Measurements from ENCODE around the gene SLC5A2. TPM values are rescaled to one million over a fixed set of nuclear protein-coding genes. Genes with fewer than 3 reads are reported as not detected.
"Not testable (repeated sequence)": the region's sequence is repeated elsewhere in the genome, so short reads cannot be mapped to it uniquely, and the experiment has no call there.

The SLC5A2 gene
- polyA plus RNA-seq, 1 donor = 62.1 TPM

DNA sequence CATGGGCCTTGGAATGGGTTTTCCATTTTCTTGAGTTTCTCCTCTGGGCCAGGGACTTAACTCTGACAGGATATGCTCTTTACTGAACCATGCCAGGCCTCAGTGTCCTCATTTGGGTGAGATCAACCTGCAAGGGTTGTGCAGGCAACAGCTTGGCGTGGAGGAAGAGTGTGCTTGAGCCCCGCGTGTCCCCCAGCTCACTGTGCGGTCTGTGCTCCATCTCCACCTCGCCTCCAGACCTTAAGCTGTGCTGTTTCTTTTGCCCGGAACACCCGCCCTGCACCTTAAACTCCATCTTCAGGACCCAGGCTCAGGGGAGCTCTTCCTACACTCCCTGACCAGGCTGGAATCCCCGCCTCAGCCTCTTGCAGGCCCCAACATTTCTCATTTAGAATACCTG lies 15.6 kb downstream of the SLC5A2 start:
- DNase-seq = no peak

DNA sequence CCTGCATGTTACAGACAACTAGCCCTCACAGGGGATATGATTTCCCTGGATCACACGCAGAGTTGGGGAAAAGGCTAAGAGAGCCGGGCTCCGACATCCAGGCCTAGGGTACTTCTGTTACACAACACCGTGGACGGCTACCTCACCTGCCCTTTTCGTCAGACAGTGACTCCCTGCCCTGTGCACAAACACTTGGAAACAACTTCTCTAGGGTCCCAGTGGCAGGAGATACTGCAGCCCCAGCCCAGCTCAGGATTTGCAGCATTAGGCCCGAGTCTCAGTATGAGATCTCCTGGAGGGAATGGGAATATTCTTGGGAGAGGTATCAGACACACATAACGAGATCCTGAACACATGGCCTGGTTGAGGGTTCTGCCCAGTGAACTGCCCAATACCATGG lies 17.0 kb downstream of the SLC5A2 start:
- no peak for DNase-seq

DNA sequence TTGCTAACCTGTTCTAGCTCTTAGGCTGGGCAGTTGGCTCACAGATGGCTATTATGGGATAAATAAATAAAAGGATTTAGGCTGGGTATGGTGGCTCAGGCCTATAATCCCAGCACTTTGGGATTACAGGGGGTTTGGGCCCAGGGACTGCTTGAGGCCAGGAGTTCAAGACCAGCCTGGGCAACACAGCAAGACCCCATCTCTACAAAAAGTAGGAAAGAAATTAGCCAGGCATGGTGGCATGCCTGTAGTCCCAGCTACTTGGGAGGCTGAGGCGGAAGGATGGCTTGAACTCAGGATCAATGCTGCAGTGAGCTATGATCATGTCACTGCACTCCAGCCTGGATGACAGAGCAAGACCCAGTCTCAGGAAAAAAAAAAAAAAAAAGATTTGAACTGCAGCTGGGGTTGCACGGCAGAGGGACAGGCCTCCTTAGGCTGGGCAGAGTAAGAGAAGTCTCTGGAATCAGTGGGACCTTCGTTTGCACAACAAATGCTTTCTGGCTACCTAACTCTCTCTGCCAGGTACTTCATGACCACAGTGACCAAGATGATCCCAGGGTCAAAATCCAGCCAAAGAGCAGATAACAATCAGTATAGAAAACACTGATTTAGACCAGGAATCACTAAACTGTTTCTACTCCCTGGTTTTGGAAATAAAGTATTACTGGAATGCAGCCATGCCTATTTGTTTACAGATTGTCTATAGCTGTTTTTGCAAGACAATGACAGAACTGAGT lies 18.5 kb downstream of the SLC5A2 start:
- DNase-seq = no peak

DNA sequence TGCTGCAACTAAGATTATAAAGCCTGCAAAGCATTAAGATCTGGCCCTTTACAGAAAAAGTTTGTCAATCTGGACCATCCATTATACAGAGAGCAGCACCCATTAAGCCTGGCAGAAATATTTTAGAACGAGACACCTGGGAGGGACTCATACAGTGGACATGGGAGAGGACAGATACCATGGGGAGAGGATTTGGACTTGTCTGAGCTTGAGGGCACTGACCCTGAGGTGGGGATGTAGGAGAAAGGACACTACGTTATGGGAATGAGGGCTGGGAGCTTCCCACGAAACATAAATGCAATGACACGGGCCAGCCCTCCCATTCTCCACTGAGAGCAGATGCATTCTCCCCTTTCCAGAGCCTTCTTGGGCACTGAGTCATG lies 19.0 kb downstream of the SLC5A2 start:
- no peak for DNase-seq

DNA sequence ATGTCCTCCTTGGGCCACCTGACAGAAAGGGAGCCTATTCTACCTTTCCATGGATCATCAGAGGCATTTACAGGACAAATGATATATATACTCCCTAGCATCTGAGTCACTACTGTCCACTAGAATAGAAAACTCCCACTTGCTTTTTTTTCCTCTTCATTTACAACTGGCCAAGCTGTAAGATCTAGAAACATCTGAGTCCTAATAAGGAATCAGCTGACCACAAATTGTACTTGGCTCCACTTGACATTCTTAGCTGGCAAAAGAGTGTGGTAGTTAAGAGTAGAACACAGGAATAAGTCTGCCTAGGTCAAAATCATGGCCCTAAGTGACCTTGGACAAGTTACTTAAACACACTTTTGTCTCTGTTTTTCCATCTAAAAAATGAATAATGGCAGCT lies 20.1 kb downstream of the SLC5A2 start:
- no peak for DNase-seq

DNA sequence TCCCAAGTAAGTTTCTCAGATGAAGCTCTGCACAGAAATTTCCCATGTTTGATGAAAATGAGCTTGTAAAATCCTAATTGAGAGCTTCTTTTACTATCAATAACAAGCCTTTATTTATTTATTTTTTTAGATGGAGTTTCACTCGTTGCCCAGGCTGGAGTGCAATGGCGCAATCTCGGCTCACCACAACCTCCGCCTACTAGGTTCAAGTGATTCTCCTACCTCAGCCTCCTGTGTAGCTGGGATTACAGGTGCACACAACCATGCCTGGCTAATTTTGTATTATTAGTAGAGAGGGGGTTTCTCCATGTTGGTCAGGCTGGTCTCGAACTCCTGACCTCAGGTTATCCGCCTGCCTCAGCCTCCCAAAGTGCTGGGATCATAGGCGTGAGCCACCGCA lies 20.6 kb downstream of the SLC5A2 start:
- DNase-seq = not testable (repeated sequence)

DNA sequence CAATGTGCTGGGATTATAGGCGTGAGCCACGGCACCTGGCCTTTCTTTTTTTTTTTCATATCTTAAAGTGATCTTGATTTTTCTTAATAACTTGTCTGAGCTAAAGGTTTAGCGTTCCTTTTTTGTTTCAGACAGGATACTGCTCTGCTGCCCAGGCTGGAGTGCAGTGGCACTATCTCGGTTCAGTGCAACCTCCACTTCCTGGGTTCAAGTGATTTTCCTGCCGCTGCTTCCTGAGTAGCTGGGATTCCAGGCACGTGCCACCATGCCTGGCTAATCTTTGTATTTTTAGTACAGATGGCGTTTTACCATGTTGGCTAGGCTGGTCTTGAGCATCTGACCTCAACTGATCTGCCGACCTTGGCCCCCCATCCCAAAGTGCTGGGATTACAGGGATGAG lies 21.2 kb downstream of the SLC5A2 start:
- DNase-seq = no peak

DNA sequence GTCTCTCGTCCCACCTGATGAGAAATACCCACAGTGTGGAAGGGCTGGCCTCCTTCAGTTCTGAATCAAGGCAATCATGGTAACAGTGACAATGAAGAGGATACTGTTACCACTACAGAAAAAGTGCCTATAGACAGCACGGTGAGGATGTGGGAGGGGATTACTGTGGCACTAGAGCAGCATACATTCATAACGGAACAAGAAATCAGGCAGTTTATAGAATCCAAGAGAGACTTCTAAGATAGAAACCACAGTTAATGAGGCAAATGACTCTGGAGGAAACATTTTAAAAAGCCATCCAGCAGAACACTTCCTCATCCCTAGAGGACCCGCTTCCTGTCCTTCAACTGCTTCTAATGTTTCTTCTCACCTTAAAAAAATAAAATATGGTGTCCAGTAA lies 22.6 kb downstream of the SLC5A2 start:
- no peak for DNase-seq

DNA sequence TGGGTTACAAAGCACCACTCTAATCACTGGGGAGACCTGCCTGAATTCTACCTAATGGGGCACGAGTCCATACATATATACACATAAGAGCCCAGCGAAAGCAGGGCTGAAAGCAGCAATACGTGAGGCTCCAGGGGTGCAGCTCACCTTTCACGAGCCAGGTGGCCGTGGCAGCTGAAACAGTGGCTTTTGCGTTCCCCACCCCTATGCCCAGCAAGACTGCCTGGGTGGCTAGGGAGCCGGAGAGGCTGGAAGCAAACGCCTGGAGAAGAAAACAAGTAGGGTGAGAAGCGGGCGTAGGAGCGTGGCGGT lies 24.6 kb downstream of the SLC5A2 start:
- no peak for DNase-seq

DNA sequence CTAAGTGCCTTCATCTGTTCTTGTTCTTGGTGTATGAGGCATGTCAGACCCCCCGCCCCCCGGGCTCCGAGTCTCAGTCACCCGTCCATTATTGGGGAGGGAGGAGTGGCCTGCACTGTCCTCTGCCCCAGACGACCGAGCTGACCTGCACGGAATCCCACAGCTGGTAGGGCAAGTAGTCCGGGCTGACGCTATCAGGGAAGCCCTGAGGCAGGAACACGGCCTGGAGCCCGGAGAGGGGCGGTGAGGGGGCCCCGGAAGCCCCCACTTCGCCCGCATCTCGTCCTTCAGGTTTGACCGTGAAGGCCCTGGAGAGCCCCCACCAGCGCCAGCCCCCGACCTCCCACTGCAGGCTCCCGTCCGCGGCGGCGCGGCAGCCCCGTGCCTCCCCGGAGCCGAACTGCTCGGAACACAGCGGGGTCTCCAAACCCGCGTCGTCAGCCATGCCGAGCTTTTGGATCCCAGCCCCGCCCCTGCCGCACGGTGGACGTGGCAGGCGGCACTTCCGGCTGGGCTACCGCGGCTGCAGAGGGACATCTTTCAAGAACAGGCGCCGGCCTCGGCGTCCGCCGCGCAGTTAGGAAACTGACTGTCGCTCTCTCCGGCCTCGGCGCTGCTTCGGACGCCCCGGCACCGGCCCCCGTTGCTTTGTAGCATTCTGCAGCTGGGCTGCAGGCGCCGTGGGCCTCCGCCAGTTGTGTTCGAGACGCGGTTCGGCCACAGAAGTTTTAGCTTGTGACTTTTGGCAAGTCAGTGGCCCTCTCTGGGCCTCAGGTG lies 25.2 kb downstream of the SLC5A2 start, which contains the start of gene RUSF1:
Gene RUSF1 (minus strand): TSS at position 463 of the 777 bp plus-strand sequence. CDS start 18 bp downstream, at position 445.
- DNase-seq = peak; percentile 91

DNA sequence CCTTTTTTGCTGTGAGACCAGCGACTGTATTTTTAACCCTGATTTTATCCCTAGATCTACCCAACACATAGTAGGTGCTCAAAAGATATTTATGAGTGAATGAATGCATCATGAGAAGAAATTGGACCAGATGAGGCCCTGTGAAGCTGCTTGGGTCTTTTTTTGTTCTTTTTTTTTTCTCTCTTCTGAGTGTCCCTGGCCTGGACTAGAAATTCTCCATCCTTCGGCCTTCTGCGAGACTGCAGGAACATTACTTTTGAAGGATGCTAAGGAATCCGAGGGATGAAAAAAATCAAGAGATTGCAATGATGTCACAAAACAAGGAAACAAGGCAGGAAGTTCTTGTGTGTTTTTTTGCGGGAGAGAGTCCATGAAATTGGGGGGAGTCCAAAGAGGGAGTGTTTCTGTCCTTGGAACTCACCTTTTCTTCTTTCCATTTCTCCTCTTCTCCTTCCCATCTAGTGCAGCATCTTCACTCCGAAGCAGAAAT lies 25.8 kb downstream of the SLC5A2 start:
- no peak for DNase-seq

DNA sequence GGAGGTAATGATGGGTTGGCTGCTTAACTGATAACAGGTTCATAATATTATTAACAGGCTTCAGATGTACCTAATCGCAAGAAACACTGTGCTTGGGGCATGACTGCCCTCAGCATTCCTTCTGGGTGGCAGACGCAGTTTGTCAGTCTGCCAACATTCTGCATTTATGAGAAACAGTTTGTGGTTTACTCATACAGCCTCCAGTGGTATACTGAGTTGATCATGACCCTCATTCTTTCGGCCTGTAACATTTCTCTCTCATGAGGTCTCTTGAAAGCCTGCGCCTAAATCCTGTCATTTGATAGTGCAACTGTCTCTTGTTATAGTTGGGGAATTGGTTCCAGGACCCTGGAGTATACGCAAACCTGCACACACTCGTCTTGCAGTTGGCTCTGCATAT lies 30.2 kb downstream of the SLC5A2 start:
- DNase-seq = no peak

DNA sequence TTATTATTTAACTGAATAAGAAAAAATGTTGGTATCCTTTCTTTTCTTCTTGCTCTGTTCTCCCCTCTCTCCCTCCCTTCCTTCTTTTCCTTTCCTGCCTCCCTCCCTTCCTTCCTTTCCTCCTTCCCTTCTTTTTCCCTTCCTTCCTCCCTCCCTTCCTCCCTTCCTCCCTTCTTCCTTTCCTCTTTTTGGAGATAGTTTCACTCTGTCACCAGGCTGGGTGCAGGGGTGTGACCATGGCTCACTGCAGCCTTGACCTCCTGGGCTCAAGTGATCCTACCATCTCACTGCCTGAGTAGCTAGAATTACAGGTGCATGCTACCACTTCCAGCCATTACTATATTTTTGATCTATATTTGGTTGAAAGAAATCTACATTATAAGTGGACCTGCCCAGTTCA lies 31.0 kb downstream of the SLC5A2 start:
- DNase-seq = no peak

DNA sequence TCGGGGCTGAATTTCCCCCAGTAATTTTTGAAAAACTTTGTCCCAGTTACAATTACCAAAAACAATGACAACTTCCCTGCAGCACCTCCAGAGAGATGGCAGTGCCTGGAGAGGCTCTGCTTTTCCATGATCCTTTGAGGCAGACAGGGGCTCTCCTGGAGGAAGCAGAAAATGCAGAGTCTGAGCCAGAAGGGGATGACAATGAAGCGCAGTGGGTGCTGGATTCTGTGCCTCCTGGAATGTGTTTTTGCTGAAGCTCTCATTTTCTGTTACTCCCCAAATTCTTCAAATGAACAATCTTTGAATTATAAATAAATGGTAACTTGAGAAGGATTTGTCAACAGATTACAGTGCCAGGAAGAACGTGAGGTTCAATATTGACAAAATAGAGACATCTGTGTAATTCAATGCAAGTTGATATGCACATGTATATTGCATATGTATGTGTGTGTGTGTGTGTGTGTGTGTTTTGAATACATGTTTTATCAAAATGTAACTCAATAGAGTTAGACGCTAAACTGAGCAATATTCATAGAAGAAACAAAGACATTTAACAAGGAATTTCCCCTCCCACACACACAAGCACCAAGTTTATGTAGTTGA lies 35.0 kb downstream of the SLC5A2 start:
- DNase-seq = no peak

DNA sequence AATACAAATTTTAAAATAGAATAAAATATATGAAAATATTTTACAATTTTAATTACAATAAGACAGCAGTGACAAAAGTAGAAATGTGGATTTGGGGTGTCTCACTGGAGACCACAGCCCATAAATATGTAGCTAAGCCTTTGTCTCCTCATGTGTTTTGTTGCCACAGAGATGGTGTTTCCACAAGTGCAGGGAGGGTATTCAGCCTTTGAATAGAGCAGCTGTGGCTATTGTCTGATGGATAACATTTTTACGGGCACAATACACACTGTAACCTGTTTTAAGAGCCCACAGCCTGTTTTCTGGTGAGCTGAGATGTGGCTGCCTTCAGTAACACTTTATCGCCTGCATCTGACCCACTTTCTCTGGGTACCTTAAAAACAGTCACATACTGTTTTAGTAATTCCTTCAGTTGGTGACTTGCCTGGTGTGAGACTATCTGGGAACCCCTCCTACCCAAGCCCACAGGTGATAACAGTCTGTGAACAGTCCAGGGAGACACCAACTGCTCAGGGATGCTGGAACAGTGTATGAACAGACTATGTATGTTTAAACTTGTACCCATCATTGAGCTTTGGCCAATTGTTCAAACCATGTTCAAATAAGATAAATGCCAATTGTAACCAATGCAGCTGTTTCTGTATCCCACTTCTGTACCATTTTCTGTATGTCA lies 37.0 kb downstream of the SLC5A2 start:
- DNase-seq = no peak

DNA sequence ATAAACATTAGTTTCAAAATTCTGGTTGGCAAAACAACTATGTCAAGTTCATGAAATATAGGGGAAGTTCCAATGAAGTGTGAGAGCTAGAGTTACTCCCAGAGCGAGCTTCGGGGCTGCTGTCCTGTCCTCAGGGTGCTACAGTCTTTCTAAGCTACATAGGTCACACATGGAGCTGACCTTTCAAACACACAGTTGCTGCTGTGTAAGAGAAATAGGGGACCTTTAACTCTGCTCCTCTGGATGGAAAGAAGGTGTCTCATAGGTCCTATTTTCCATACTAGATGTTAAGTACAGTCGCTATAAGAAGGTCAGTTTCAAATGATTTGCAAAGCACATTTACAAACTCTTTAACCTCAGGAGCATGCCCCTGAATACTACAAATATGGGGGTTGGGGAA lies 38.4 kb downstream of the SLC5A2 start:
- DNase-seq = no peak

DNA sequence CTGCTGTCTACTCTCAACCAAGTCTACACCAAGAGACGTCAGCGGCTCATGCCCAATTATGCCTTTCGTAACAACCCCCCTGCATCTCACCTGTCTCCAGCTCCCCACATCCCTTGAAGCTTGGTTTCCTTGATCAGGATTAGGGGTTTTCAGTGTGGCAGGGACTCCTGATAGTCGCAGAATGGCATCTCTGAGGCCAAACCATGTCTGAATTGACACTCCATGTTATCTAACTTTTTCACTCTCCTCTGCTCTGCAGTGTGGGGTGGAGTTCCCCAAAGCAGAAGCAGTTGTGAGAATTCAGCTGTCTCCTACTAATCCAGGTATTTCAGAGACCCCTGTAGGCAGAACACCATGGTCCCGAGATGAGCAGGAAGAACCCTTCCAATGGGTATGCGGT lies 39.1 kb downstream of the SLC5A2 start:
- no peak for DNase-seq

DNA sequence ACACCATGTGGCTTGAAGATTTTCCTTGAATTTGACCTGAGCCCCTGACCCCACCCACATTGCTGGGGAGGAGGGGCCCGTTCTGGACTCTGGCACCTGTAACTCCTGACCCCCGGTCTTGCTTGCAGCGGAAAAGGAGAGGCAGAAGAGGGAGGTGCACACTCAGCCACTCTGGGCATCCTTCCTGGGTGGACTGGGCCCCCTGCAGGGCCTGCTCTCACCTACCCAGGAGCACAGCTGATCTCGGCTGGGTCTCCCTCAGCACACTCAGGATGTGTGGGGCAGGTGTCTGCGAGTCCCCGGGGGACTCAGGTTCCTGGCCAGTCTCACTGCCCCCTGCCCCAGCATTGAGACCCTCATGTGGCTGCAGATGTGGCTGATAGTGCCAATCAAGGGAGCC lies 40.8 kb downstream of the SLC5A2 start:
- not testable (repeated sequence) for DNase-seq

DNA sequence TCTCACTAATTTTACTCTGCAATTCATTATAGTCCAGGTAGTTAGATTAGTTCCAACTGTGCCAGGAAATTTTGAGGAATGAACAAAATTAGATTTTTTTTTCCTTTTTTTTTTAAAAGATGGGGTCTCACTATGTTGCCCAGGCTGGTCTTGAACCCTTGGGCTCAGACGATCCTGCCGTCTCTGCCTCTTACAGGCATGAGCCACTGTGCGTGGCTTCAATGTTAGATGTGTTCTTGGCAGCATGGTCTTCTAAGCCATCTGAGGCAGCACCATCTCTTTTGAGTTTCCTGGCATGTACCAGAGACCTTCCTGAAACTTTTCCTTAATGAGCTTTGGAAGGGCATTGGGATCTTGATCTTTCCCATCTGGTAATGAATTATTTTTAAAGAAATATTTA lies 42.2 kb downstream of the SLC5A2 start:
- no peak for DNase-seq

DNA sequence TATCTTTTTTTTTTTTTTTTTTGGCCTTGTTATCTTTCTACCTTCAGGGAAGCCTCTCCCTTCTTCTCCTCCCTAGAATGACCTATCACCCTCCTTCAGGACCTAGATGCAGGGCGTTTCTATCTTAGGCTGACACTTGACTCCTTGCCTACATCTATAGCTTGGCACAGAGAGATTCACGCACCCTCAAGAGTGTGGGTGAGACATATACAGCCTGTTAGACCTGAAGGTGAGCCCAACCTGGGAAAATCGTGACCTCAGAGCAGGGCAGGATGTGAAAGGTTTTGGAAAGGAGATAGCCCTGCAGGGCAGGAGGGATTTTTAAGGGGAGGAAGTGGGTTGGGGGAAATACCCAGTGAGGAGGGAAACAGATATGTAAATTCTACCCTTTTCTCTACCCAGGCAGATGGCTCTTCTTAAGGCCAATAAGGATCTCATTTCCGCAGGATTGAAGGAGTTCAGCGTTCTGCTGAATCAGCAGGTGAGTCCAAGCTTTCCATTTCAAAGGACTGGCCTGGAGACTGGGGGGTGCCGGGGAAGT lies 44.9 kb downstream of the SLC5A2 start, which contains the start of gene AHSP:
Gene AHSP (plus strand): TSS at position 167 of the 541 bp plus-strand sequence. CDS start 240 bp downstream, at position 407.
- no peak for DNase-seq

DNA sequence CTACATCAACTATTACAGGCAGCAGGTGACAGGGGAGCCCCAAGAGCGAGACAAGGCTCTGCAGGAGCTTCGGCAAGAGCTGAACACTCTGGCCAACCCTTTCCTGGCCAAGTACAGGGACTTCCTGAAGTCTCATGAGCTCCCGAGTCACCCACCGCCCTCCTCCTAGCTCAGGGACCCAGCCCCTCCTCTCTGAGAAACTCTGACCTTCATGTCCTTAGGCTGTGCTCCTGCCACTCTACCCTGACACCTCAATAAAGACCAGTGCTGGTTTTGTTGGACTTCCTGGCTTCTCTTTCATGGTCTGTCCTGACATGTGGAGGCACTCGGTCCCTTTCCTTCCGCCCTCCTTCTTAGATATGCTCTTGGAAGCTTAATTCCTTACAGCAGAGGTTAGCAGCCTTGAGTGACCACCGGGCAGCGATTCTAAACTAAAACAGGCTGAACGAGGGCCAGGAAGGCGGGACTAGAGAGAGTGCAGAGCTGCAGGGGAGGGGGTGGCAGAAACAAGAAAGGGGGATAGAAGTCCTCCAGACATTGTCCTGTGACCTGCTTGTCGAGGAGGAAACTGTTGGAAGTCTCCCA lies 45.7 kb downstream of the SLC5A2 start:
- DNase-seq = no peak

All from left kidney (tissue), 2 donors.